T1000 (cell line): ENCODE results near the gene MSH3.
"Not testable (repeated sequence)": the region's sequence is repeated elsewhere in the genome, so short reads cannot be mapped to it uniquely, and the experiment has no call there.

Source experiments
- DNase-seq: peaks from one replicate; lab custom pipeline; 2025; ENCODE audit warnings: mixed read lengths; lab: John Stamatoyannopoulos, UW

MSH3 gene

GRCh38 chr5:80656425-80656824 lies 2.0 kb downstream of the MSH3 start:
- DNase-seq: no peak

- no peak for DNase-seq
Observed at GRCh38 chr5:80659106-80659505, 4.7 kb downstream of the MSH3 start.

- not testable (repeated sequence) for DNase-seq
Observed at GRCh38 chr5:80660661-80661060, 6.2 kb downstream of the MSH3 start.

GRCh38 chr5:80662108-80662507 lies 7.7 kb downstream of the MSH3 start:
- DNase-seq: no peak

GRCh38 chr5:80665057-80665456 lies 10.6 kb downstream of the MSH3 start:
- no peak for DNase-seq

GRCh38 chr5:80667384-80667783 lies 12.9 kb downstream of the MSH3 start:
- no peak for DNase-seq

GRCh38 chr5:80668016-80668969 lies 13.8 kb downstream of the MSH3 start:
- DNase-seq: no peak

GRCh38 chr5:80672140-80672736 lies 17.8 kb downstream of the MSH3 start:
- DNase-seq: peak; percentile 1

- DNase-seq: no peak
Observed at GRCh38 chr5:80676706-80677105, 22.3 kb downstream of the MSH3 start.

- DNase-seq: no peak
Observed at GRCh38 chr5:80686757-80687156, 32.3 kb downstream of the MSH3 start.

- no peak for DNase-seq
Observed at GRCh38 chr5:80688648-80689420, 34.4 kb downstream of the MSH3 start.

- DNase-seq: no peak
Observed at GRCh38 chr5:80689627-80690026, 35.2 kb downstream of the MSH3 start.

- DNase-seq: no peak
Observed at GRCh38 chr5:80695666-80696065, 41.2 kb downstream of the MSH3 start.

GRCh38 chr5:80696450-80696849 lies 42.0 kb downstream of the MSH3 start:
- no peak for DNase-seq

- DNase-seq: no peak
Observed at GRCh38 chr5:80697100-80697499, 42.6 kb downstream of the MSH3 start.

- DNase-seq: no peak
Observed at GRCh38 chr5:80698369-80698768, 43.9 kb downstream of the MSH3 start.

- DNase-seq: no peak
Observed at GRCh38 chr5:80701597-80701996, 47.1 kb downstream of the MSH3 start.

GRCh38 chr5:80703291-80703690 lies 48.8 kb downstream of the MSH3 start:
- DNase-seq: no peak

GRCh38 chr5:80703747-80704146 lies 49.3 kb downstream of the MSH3 start:
- DNase-seq: no peak

GRCh38 chr5:80704221-80704620 lies 49.8 kb downstream of the MSH3 start:
- DNase-seq: no peak

- no peak for DNase-seq
Observed at GRCh38 chr5:80705216-80705769, 50.8 kb downstream of the MSH3 start.

GRCh38 chr5:80705801-80706200 lies 51.3 kb downstream of the MSH3 start:
- no peak for DNase-seq
